Fibroblast of lung (primary cell): Measurements from ENCODE around the gene CDR2. TPM values are rescaled to one million over a fixed set of nuclear protein-coding genes. Genes with fewer than 3 reads are reported as not detected.

ENCODE experiments used
- DNase-seq, 2 donors: peaks; one replicate each; pipeline versions ENCODE4 v3.0.0 to v3.0.0-alpha.2; 2010; ENCODE audit warnings: low read depth in 2 of 2
- H2AFZ ChIP-seq: 2 replicates; pipeline ENCODE4 v1.5.1; 2012; ENCODE audit warnings: low read length, control low read depth, inconsistent platforms
- H3K27ac ChIP-seq: 2 replicates; pipeline ENCODE4 v1.5.1; 2011; ENCODE audit warnings: low read length, control low read depth; ENCODE audit not compliant: insufficient read depth
- H3K27me3 ChIP-seq: 2 replicates; pipeline ENCODE4 v1.5.1; 2011; ENCODE audit warnings: mild to moderate bottlenecking, low read length; ENCODE audit not compliant: control insufficient read depth, insufficient read depth
- H3K36me3 ChIP-seq: 2 replicates; pipeline ENCODE4 v1.5.1; 2011; ENCODE audit warnings: low read length; ENCODE audit not compliant: control insufficient read depth, insufficient read depth
- H3K4me1 ChIP-seq: 2 replicates; pipeline ENCODE4 v1.5.1; 2011; ENCODE audit warnings: low read length; ENCODE audit not compliant: control insufficient read depth, insufficient read depth; ENCODE audit errors: extremely low read depth
- H3K4me2 ChIP-seq: 2 replicates; pipeline ENCODE4 v1.5.1; 2011; ENCODE audit warnings: low read length, control low read depth; ENCODE audit not compliant: insufficient read depth; ENCODE audit errors: extremely low read depth
- H3K4me3 ChIP-seq, 4 experiments: fragments of 200-600 bp in 1 of 4; sonication (generic) in 1 of 4; replicated peaks in 1 of 4; 2 replicates each; pipeline ENCODE4 v1.5.1; 2011 to 2016; ENCODE audit warnings: low read length in 4 of 4, low read depth in 3 of 4, mild to moderate bottlenecking in 3 of 4, control low read depth in 2 of 4, inconsistent platforms in 1 of 4, mixed read lengths in 1 of 4; ENCODE audit not compliant: insufficient read depth in 1 of 4; ENCODE audit errors: control extremely low read depth in 1 of 4
- H3K79me2 ChIP-seq: 2 replicates; pipeline ENCODE4 v1.5.1; 2012; ENCODE audit warnings: mild to moderate bottlenecking, low read length, inconsistent platforms; ENCODE audit not compliant: control insufficient read depth, insufficient read depth
- H3K9ac ChIP-seq: 2 replicates; pipeline ENCODE4 v1.5.1; 2011; ENCODE audit warnings: mild to moderate bottlenecking, low read length, control low read depth; ENCODE audit not compliant: insufficient read depth
- H3K9me3 ChIP-seq: 2 replicates; pipeline ENCODE4 v1.5.1; 2012; ENCODE audit warnings: low read depth, low read length; ENCODE audit not compliant: control insufficient read depth, insufficient read depth
- H4K20me1 ChIP-seq: 2 replicates; pipeline ENCODE4 v1.5.1; 2011; ENCODE audit warnings: low read length; ENCODE audit not compliant: control insufficient read depth, insufficient read depth; ENCODE audit errors: extremely low read depth
- CTCF ChIP-seq, 2 donors: IDR thresholded peaks in 1 of 2; conservative IDR thresholded peaks in 1 of 2; 1 replicate in 1 of 2; 2 replicates in 1 of 2; pipeline ENCODE4 v1.5.1; 2011 to 2012; ENCODE audit warnings: low read length in 2 of 2, control low read depth in 1 of 2, inconsistent platforms in 1 of 2, low read depth in 1 of 2, mild to moderate bottlenecking in 1 of 2
- EZH2 ChIP-seq: IDR thresholded peaks from 2 replicates; pipeline ENCODE4 v1.5.1; 2012; ENCODE audit warnings: low read length, control low read depth, mild to moderate bottlenecking; ENCODE audit errors: missing control alignments
- polyA plus RNA-seq, 2 donors: library from polyadenylated mRNA; depleted of rRNA in 1 of 2; stranded (reverse) in 1 of 2; unstranded in 1 of 2; fragments of >200 nt; gene quantifications; 2 replicates each; pipeline ENCODE4 v1.2.1, GENCODE V29; 2011 to 2012; ENCODE audit warnings: missing spikeins in 1 of 2
- total RNA-seq: library from RNA; depleted of rRNA; stranded (reverse); fragments of >200 nt; gene quantifications from 2 replicates; pipeline ENCODE4 v1.2.1, GENCODE V29; 2014

Gene CDR2
- total and polyA plus RNA-seq, 2 donors (not counting 1 experiment from before 2014, with no cell fraction given): 60.1 to 73.8 TPM

GRCh38 chr16:22316411-22316811 is 58.0 kb downstream of the CDR2 start:
- H3K27ac ChIP-seq: no peak overlapping the region
- H4K20me1 ChIP-seq: no peaks in the 10 kb centered on the region
- no peaks in the 10 kb centered on the region for H3K9me3 ChIP-seq
- H3K4me3 ChIP-seq: no peak overlapping the region
- no peak overlapping the region for H3K4me2 ChIP-seq
- TF ChIP-seq CTCF (conservative IDR thresholded peaks at IDR 0.05 in 1 of 2, IDR thresholded peaks at IDR 0.05 in 1 of 2; ENCODE audit: low read depth in 1 of 2, low read length in 2 of 2): no peak
- no peak for TF ChIP-seq EZH2
- H3K9ac ChIP-seq: no peak overlapping the region
- peaks cover 9% of the 10 kb centered on the region for H3K36me3 ChIP-seq
- no peak overlapping the region for H2AFZ ChIP-seq
- DNase-seq: no peak
- no peaks in the 10 kb centered on the region for H3K79me2 ChIP-seq
- no peaks in the 10 kb centered on the region for H3K27me3 ChIP-seq
- H3K4me1 ChIP-seq: no peaks in the 10 kb centered on the region

DNA sequence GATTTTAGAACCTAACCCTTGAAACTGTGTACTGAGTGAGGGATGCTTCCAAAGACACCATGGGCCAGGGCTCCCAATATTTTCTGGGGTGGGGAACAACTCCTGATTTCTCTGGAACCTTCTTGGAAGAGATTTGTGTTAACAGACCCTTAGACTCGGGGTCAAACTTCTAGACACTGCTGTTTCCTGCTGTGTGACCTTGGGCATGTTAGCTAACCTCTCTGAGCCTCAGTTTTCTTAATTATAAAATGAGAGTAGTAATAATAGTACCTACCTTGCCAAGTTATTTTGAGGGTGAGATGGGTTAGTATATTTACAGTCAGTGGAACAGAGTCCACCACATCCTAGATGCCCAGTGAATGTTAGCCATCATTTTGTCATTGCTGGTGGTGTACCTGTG is 58.4 kb downstream of the CDR2 start:
- H3K9me3 ChIP-seq: no peaks in the 10 kb centered on the region
- TF ChIP-seq EZH2 (no peak), CTCF (conservative IDR thresholded peaks at IDR 0.05 in 1 of 2, IDR thresholded peaks at IDR 0.05 in 1 of 2; ENCODE audit: low read depth in 1 of 2, low read length in 2 of 2) (no peak)
- no peaks in the 10 kb centered on the region for H3K79me2 ChIP-seq
- no peak overlapping the region for H2AFZ ChIP-seq
- H3K27me3 ChIP-seq: no peaks in the 10 kb centered on the region
- H3K27ac ChIP-seq: no peak overlapping the region
- DNase-seq: no peak
- H3K4me3 ChIP-seq: no peak overlapping the region
- H3K4me2 ChIP-seq: no peak overlapping the region
- no peaks in the 10 kb centered on the region for H4K20me1 ChIP-seq
- no peaks in the 10 kb centered on the region for H3K4me1 ChIP-seq
- H3K9ac ChIP-seq: no peak overlapping the region
- H3K36me3 ChIP-seq: peaks cover 9% of the 10 kb centered on the region

GRCh38 chr16:22314661-22315626 is 59.5 kb downstream of the CDR2 start:
- Histone ChIP-seq H2AFZ (no peak overlapping the region), H3K9me3 (no peaks in the 10 kb centered on the region), H3K4me1 (no peaks in the 10 kb centered on the region), H3K27ac (no peak overlapping the region), H3K36me3 (peaks cover 10% of the 10 kb centered on the region), H3K9ac (no peak overlapping the region), H4K20me1 (no peaks in the 10 kb centered on the region), H3K79me2 (no peaks in the 10 kb centered on the region), H3K4me3 (no peak overlapping the region), H3K4me2 (no peak overlapping the region), H3K27me3 (no peaks in the 10 kb centered on the region)
- TF ChIP-seq CTCF (conservative IDR thresholded peaks at IDR 0.05 in 1 of 2, IDR thresholded peaks at IDR 0.05 in 1 of 2; ENCODE audit: low read depth in 1 of 2, low read length in 2 of 2) (no peak), EZH2 (no peak)
- DNase-seq: no peak
